Fibroblast of mammary gland (primary cell): ENCODE measurements around the gene NLRP8.

ENCODE experiments used
- DNase-seq: peaks from one replicate; pipeline ENCODE4 v3.0.0-alpha.2; 2010; ENCODE audit warnings: low read depth
- H3K4me3 ChIP-seq: 2 replicates; pipeline ENCODE4 v1.5.1; 2011; ENCODE audit warnings: low read depth, mild to moderate bottlenecking, low read length, moderate library complexity; ENCODE audit not compliant: control insufficient read depth
- CTCF ChIP-seq: conservative IDR thresholded peaks from 2 replicates; pipeline ENCODE4 v1.5.1; 2011; ENCODE audit warnings: low read depth, low read length, inconsistent platforms; ENCODE audit not compliant: control insufficient read depth, insufficient read depth

Gene NLRP8

GRCh38 chr19:55947532-55947931 lies at the start of gene NLRP8:
TSS of gene NLRP8 (plus strand) at chr19:55947832.
- no peak for DNase-seq
- no peak for TF ChIP-seq CTCF
- H3K4me3 ChIP-seq, result no peak within 1 kb of the TSS

DNA sequence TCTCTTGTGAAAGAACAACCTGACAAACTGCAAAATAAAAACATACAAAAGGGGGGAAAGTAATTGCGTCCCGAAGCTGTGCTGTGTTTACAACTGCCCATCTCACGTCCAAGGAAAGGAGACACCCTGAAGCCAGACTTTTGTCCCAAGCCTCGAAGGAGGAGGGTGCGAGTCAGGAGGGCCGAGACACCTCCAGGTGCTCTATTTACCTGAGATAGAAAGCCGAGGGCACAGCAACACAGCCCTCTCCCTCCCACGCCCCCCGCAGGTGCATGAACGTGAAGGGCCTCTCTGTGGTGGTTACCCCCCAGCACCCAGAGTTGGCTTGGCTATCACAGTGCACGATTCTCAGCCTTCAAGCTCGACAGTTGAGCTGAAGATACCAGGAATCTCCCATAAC lies 48.7 kb upstream of the NLRP8 start:
- TF ChIP-seq CTCF, result no peak
- no peak for DNase-seq
- H3K4me3 ChIP-seq, result no peak overlapping the region

DNA sequence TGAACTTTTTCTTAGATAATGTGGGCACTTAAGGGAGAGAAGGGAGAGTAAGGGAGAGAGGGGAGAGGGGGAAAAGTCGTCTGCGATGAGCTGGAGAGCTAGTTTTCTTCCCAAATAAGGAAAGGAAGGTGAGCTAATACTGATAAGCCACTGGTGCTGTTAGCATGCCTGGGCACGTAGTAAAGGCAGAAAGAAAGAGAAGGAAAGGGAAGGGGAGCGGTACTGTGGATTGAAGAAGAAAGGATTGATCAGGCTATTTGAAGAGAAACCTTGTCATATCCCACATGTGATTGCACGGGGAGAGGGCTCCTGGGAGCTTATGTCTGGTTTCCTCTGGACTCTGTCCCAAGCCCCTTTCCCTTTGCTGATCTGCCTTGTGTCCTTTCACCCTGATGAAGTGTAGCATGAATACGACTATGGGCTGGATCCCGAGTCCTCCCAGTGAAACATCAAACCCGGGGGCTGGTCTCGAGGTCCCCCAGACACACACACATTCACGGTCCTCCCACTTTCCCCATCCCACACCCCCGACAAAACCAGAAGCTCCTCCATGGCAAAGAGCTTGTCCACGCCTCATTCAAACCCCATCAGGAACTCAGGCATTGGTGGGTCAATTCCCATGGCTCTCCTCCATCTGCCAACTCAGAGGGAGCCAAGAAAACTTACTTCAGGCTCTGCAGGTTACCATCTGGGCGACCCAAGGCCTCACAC lies 46.1 kb upstream of the NLRP8 start:
- no peak for DNase-seq
- no peak for TF ChIP-seq CTCF
- no peak overlapping the region for H3K4me3 ChIP-seq

DNA sequence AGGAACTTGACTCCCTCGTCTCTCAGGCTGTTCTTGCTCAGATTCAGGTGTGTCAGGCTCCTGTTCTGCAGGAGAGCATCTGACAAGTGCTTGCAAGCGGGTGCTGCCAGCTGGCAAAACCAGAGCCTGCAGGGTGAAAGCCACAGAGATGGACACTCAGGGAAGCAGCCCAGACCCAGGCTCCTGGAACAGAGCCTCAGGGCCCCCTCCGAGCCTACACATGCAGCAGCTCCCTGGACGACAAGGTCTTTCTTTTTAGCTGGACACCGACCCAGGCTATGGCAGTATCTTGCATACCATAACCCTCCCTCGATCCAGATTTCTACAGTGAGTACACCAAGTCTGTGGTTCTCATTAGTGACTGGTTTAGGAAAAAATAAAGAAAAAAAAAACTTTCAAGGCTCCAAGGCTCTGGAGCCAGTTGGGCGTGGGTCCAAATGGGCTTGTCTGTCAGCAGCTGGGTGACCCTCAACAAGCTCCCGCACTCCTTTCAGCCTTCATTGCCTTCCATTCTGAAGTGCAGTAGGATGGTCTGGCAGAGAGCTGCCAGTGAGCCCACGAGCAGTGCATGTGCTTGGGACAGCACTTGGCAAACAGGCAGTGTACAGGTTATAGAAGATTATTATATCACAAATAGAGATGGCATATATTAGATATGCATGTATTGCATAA lies 45.4 kb upstream of the NLRP8 start:
- DNase-seq, result no peak
- TF ChIP-seq CTCF, result no peak
- H3K4me3 ChIP-seq, result no peak overlapping the region

- no peak overlapping the region for H3K4me3 ChIP-seq
- no peak for TF ChIP-seq CTCF
- DNase-seq, result no peak
Observed at GRCh38 chr19:55907286-55907685, 40.3 kb upstream of the NLRP8 start.

DNA sequence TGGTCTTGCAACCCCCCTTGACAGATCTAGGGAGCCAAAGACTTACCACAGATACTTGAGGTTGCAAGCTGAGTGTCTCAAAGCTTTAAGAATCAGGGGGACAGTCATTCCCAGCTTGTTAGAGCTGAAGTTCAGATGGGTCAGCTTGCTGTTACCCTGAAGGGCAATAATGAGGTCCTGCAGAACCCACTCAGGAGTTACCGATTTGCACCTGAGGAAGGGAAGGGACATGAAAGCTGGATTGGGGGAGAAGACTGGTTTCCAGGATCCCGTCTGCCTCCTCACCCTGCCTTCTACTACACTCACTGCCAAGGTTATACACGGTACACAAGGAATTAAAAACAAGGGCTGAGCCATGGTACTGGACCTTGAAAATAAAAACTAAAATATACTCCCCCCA lies 39.9 kb upstream of the NLRP8 start:
- no peak for DNase-seq
- H3K4me3 ChIP-seq, result no peak overlapping the region
- TF ChIP-seq CTCF, result no peak

GRCh38 chr19:55909801-55910200 lies 37.8 kb upstream of the NLRP8 start:
- no peak for DNase-seq
- TF ChIP-seq CTCF, result no peak
- no peak overlapping the region for H3K4me3 ChIP-seq
